NT2/D1 (cell line): Measurements from ENCODE around the gene TMED8.

Experiments used
- SUZ12 ChIP-seq: IDR thresholded peaks from 2 replicates; pipeline ENCODE4 v1.6.1; 2011; ENCODE audit not compliant: insufficient read length, insufficient read depth; ENCODE audit errors: extremely low read depth
- YY1 ChIP-seq: IDR thresholded peaks from 2 replicates; pipeline ENCODE4 v1.6.1; 2011; ENCODE audit not compliant: insufficient read length, insufficient read depth

DNA sequence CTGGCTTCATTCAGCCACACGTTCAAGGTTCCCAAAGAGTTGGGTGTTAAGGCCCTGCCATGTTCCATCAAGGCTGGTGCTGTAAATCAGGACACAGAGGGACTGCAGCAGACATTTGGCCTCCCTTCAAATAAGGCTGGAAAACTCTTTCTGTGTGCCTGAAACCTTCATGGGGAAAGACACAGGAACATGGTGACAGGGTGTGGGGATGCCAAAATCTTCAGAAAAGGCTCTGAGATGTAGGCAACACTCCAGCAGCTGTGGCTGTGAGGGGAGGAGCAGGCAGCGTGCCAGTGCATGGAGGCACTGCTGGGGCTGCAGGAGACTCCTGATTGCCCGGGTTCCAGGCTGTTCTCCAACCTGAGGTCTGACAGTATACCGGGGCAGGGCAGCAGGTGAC is 71.2 kb downstream of the TMED8 start:
- no peak for TF ChIP-seq YY1
- TF ChIP-seq SUZ12, result no peak
